HG03439 (cell line): Measurements from ENCODE around the gene PELO.
"Not testable (repeated sequence)": the region's sequence is repeated elsewhere in the genome, so short reads cannot be mapped to it uniquely, and the experiment has no call there.

Experiments used
- ATAC-seq: cut with Tn5 transposase; IDR thresholded peaks from one replicate; pipeline ENCODE4 v1.9.1; 2021; ENCODE audit warnings: mild to moderate bottlenecking, moderate library complexity; ENCODE audit not compliant: unreplicated experiment

The PELO gene

DNA sequence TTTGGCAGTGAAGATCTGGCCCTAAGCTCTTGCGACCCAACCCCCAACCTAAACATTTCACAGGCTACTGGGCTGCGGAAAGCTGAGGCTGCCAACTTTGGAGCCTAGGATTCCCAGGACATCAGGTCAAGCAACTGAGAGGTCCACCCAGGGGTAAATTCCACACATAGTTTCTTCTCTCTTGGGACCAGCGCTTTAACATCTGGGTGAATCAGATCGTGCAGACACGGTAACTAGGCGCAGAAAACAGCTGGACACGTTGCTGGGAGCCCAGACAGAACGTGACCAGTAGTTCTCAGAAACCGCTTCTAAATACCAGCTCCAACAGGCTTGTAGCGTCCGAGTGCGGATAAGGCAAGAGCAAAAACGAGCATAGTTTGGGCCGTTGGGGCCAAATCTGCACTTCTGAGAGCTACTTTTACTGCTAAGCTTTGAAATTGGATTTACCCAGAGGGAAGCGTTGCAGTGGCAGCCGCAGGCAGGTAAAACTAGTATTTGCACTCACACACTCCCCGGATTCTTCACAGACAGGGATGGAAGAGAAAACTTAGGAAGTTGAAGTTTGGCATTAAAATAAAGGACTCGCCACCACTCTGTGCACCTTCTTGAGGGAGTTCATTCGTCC lies 11.8 kb downstream of the PELO start:
- ATAC-seq = peak; percentile 30

GRCh38 chr5:52799983-52800393 lies 12.3 kb downstream of the PELO start:
- peak; percentile 92 for ATAC-seq

DNA sequence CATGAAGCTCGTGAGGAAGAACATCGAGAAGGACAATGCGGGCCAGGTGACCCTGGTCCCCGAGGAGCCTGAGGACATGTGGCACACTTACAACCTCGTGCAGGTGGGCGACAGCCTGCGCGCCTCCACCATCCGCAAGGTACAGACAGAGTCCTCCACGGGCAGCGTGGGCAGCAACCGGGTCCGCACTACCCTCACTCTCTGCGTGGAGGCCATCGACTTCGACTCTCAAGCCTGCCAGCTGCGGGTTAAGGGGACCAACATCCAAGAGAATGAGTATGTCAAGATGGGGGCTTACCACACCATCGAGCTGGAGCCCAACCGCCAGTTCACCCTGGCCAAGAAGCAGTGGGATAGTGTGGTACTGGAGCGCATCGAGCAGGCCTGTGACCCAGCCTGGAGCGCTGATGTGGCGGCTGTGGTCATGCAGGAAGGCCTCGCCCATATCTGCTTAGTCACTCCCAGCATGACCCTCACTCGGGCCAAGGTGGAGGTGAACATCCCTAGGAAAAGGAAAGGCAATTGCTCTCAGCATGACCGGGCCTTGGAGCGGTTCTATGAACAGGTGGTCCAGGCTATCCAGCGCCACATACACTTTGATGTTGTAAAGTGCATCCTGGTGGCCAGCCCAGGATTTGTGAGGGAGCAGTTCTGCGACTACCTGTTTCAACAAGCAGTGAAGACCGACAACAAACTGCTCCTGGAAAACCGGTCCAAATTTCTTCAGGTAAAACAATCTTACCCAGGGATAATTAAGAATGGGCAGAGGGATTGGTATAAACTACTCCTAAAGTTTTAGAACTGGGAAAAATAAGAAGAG lies 12.9 kb downstream of the PELO start:
- peak; percentile 46 for ATAC-seq

- no peak for ATAC-seq
Observed at GRCh38 chr5:52801329-52801728, 13.6 kb downstream of the PELO start.

GRCh38 chr5:52802272-52802973 lies 14.7 kb downstream of the PELO start:
- no peak for ATAC-seq

GRCh38 chr5:52802974-52803336 lies 15.2 kb downstream of the PELO start:
- ATAC-seq = no peak

- no peak for ATAC-seq
Observed at GRCh38 chr5:52804387-52804791, 16.7 kb downstream of the PELO start.

DNA sequence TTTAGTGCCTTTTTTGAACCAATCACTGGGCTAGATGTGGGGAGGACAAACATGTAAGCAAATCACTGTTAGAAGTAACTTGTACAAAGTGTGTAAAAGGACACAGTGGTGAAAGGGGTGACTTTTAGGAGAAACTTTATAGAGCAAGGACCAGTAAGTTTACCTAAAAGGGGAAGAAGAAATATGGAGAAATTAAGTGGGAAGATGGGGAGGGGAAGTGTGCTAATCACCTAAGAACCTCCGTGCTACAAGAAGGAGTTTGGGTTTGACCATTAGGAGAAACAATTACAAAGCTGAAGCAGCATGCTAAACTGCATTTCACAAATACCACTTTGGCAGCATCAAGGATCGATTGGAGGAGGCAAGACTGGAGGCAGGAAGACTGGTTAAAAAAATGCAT lies 17.3 kb downstream of the PELO start:
- no peak for ATAC-seq

- ATAC-seq = no peak
Observed at GRCh38 chr5:52805615-52806014, 17.9 kb downstream of the PELO start.

- no peak for ATAC-seq
Observed at GRCh38 chr5:52807037-52807436, 19.3 kb downstream of the PELO start.

GRCh38 chr5:52807723-52808122 lies 20.0 kb downstream of the PELO start:
- no peak for ATAC-seq

- ATAC-seq = no peak
Observed at GRCh38 chr5:52808316-52808901, 20.7 kb downstream of the PELO start.

DNA sequence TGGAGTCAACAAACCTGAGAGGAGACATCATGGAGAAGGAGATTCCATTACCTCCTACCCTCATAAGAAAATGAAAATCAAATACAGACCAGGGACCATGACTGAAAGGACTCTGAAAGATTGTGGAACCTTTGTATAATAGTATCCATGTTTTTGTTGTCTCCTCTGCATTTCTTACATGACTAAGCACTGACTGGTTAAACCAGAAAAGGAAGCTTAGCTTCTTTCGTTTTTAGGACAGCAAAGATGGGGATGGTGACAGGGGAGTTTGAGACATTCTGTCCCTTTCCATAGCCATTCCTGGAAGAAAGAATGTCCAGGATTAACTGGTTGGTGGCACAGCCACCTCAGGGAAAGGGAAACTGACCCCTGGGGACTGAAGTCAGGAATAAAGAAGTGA lies 22.2 kb downstream of the PELO start:
- no peak for ATAC-seq

DNA sequence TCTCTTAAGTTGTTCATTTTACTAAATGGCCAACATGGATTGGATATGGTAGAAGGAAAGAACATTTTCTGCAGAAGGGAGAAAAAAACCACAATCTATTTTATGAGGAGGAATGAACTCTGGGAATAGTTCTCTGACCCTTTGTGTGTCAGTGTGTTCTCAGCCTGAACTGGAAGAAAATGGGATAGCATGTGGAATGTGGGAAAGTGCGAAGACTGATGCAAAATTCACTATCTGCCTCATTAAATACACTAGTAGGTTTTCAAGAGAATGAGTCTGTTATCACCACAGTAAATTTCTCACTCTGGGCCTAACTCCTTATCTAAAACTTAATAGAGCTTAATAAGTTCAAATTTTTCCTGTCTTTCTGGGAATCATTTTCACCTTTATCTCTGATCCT lies 22.7 kb downstream of the PELO start:
- no peak for ATAC-seq

GRCh38 chr5:52811067-52811749 lies 23.5 kb downstream of the PELO start:
- ATAC-seq = no peak

DNA sequence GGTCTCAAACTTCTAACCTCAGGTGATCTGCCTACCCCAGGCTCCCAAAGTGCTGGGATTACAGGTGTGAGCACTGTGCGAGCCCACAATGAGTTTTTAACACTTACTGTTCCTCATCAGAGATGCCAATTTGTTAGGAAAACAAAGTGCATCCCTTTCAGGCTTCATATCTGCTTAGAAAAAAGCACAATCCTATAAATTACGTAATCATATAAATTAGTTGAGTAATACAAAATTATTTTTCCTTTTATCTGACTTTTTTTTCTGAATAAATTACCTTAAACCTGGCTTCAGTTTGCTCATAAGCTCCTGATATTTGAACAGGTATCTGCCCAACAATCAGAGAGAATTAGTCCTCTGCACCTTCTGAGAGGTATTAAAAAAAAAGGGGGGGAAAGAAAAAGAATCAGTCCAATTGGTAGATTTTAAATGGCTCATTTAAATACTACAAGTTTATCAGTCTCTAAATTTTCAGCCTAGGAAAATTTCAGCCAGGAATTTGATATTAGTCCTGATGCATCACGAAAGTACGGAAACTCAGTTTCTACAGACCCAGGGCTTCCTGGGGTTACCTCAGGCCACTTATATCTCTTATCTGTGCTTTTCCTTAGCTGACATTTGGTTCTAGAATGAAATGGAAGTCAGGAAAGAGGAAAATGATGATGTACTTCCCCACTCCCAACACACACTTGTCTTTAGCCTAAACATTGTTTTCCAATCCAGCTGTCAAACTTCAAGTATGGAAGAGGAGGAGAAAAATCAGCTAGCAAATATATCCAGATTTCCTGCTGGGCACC lies 26.8 kb downstream of the PELO start:
- ATAC-seq = no peak

GRCh38 chr5:52817818-52818217 lies 30.1 kb downstream of the PELO start:
- no peak for ATAC-seq

DNA sequence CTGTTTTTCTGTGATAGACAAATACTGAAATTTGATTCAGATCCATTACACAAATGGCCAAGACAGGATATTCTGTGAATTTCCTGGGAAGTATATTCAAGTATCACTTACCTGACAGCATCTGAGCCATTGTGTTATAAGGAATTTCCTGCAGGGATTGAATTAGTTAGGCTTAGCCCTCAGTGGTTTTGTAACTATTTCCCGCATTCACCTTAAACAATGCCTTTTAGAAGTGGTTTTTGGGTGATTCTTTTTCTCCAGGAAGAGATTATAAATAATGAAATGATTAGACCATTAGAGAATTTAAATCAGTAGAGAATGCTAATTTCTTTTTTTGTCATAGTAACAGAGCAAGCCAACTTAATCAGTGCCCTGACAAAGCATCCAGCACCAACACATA lies 30.6 kb downstream of the PELO start:
- no peak for ATAC-seq

DNA sequence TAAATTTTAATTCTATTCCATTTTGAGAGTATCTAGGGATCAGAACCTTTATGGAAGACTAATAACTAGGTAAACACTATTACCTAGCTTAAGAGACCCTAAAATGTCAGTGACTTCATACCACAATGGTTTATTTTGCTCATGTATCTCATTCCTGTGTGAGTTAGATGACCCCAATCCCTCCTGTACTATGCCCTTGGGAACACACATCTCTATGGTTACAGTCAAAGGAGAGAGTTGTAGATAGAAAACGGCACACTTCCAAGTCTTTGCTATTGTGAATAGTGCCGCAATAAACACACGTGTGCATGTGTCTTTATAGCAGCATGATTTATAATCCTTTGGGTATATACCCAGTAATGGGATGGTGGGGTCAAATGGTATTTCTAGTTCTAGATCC lies 31.1 kb downstream of the PELO start:
- not testable (repeated sequence) for ATAC-seq

DNA sequence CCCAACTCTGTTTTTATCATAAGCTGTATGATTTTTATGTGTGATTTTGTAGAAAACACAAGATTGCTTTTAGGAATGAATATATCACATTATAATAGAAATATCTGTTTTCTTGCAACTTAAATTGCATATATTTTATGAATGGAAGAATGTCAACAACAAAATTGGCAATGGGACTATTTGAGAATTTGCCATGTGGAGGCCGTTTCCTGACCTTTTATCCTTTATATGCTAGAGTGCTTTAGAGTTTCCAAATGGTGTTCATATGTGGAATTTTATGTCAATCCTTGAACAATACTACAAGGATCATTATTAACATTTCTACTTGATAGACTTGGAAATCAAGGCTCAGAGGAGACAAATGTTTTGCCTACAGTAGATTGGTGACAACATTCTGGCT lies 34.2 kb downstream of the PELO start:
- no peak for ATAC-seq
